Endothelial cell of umbilical vein (primary cell): Measurements from ENCODE around the gene MAS1L. TPM values are rescaled to one million over a fixed set of nuclear protein-coding genes. Genes with fewer than 3 reads are reported as not detected.

Source experiments
- BruUV-seq: library from RNA; stranded (reverse); fragments of 400-500 nt; replicated peaks from 2 replicates; lab custom pipeline; 2021; lab: Mats Ljungman, UMichigan
- CTCF ChIA-PET: fragments of 300-600, 350-600 bp; sonication (Branson Sonifier 250); formaldehyde crosslinking; loops from one replicate; lab custom pipeline; 2021; ENCODE audit warnings: antibody characterized with exemption, inconsistent platforms; lab: Charles Lee
- POLR2A ChIA-PET: fragments of 300-600, 350-600 bp; sonication (Branson Sonifier 250); formaldehyde crosslinking; loops from one replicate; lab custom pipeline; 2021; ENCODE audit warnings: antibody characterized with exemption, inconsistent platforms; lab: Charles Lee
- DNase-seq: peaks from one replicate; pipeline ENCODE4 v3.0.0-alpha.2; 2011; ENCODE audit warnings: low read depth, low spot score
- FAIRE-seq: peaks from 2 replicates; lab custom pipeline; 2011; peaks lifted over from hg19 to GRCh38; lab: Jason Lieb, UNC
- H2AFZ ChIP-seq: 2 replicates; pipeline ENCODE4 v1.6.0; 2012; ENCODE audit warnings: low read depth, low read length, control low read depth, inconsistent platforms
- H3K27ac ChIP-seq: 2 replicates; pipeline ENCODE4 v1.5.1; 2011; ENCODE audit warnings: low read depth, mild to moderate bottlenecking, control low read depth, low read length, moderate library complexity; ENCODE audit not compliant: insufficient read depth
- H3K27me3 ChIP-seq, 2 experiments: 2 replicates each; pipeline versions ENCODE4 v1.6.0 to v1.6.1; 2011; ENCODE audit warnings: low read length in 2 of 2, mixed read lengths in 1 of 2; ENCODE audit not compliant: control insufficient read depth in 2 of 2, insufficient read depth in 2 of 2
- H3K36me3 ChIP-seq, 2 experiments: 2 replicates in 1 of 2; 3 replicates in 1 of 2; pipeline ENCODE4 v1.5.1; 2011; ENCODE audit warnings: low read length in 2 of 2, mild to moderate bottlenecking in 1 of 2, moderate library complexity in 1 of 2; ENCODE audit not compliant: control insufficient read depth in 2 of 2, insufficient read depth in 2 of 2; ENCODE audit errors: extremely low read depth in 1 of 2
- H3K4me1 ChIP-seq: 3 replicates; pipeline ENCODE4 v1.5.1; 2011; ENCODE audit warnings: mild to moderate bottlenecking, low read length; ENCODE audit not compliant: control insufficient read depth, insufficient read depth; ENCODE audit errors: extremely low read depth
- H3K4me2 ChIP-seq: 2 replicates; pipeline ENCODE4 v1.6.1; 2011; ENCODE audit warnings: low read length, control low read depth, mixed read lengths; ENCODE audit not compliant: insufficient read depth
- H3K4me3 ChIP-seq, 3 experiments: fragments of 200-600 bp in 1 of 3; sonication (generic), shearing (Covaris generic) in 1 of 3; replicated peaks in 1 of 3; 2 replicates each; pipeline ENCODE4 v1.5.1; 2011 to 2016; ENCODE audit warnings: control low read depth in 3 of 3, low read length in 3 of 3, mild to moderate bottlenecking in 2 of 3, inconsistent platforms in 1 of 3, low read depth in 1 of 3, moderate library complexity in 1 of 3; ENCODE audit not compliant: insufficient read depth in 1 of 3
- H3K79me2 ChIP-seq: 2 replicates; pipeline ENCODE4 v1.6.0; 2012; ENCODE audit warnings: low read length, inconsistent platforms; ENCODE audit not compliant: control insufficient read depth, insufficient read depth
- H3K9ac ChIP-seq: replicated peaks from 2 replicates; pipeline ENCODE3; 2011; ENCODE audit warnings: low read length, control low read depth; ENCODE audit not compliant: insufficient read depth; ENCODE audit errors: extremely low read depth
- H3K9me1 ChIP-seq: replicated peaks from 3 replicates; pipeline ENCODE4 v1.6.0; 2011; ENCODE audit warnings: mild to moderate bottlenecking, low read length; ENCODE audit not compliant: control insufficient read depth, insufficient read depth; ENCODE audit errors: extremely low read depth
- H3K9me3 ChIP-seq: replicated peaks from 2 replicates; pipeline ENCODE4 v1.5.1; 2012; ENCODE audit warnings: low read length, inconsistent platforms; ENCODE audit not compliant: control insufficient read depth, insufficient read depth
- H4K20me1 ChIP-seq: replicated peaks from 2 replicates; pipeline ENCODE3; 2011; ENCODE audit warnings: mild to moderate bottlenecking, low read length; ENCODE audit not compliant: control insufficient read depth, insufficient read depth; ENCODE audit errors: extremely low read depth
- EZH2 ChIP-seq: IDR thresholded peaks from 2 replicates; pipeline ENCODE4 v1.6.1; 2012; ENCODE audit warnings: borderline replicate concordance, low read depth, mild to moderate bottlenecking, moderate library complexity, low read length, inconsistent platforms; ENCODE audit not compliant: severe bottlenecking
- FOS ChIP-seq: IDR thresholded peaks from 2 replicates; pipeline ENCODE4 v1.6.1; 2011; ENCODE audit warnings: mild to moderate bottlenecking, low read length, moderate library complexity, borderline replicate concordance; ENCODE audit not compliant: insufficient read depth
- GATA2 ChIP-seq: IDR thresholded peaks from 2 replicates; pipeline ENCODE4 v1.7.0; 2011; ENCODE audit warnings: low read depth, mild to moderate bottlenecking, moderate library complexity, mixed read lengths, low read length; ENCODE audit not compliant: insufficient read length, insufficient read depth
- JUN ChIP-seq: IDR thresholded peaks from 2 replicates; pipeline ENCODE4 v1.6.1; 2011; ENCODE audit warnings: borderline replicate concordance, low read depth; ENCODE audit not compliant: insufficient read length, insufficient read depth
- MYC ChIP-seq: IDR thresholded peaks from one replicate; pipeline ENCODE4 v1.6.1; 2011; ENCODE audit warnings: mild to moderate bottlenecking, low read depth, low read length
- POLR2A ChIP-seq: IDR thresholded peaks from 2 replicates; pipeline ENCODE4 v1.6.1; 2012; ENCODE audit warnings: low read depth, mild to moderate bottlenecking, control low read depth, low read length
- POLR2AphosphoS5 ChIP-seq: IDR thresholded peaks from 2 replicates; pipeline ENCODE4 v1.6.1; 2012; ENCODE audit warnings: low read depth, mild to moderate bottlenecking, control low read depth, low read length, moderate library complexity; ENCODE audit not compliant: insufficient read depth
- dilution Hi-C: fragments of 300-500 bp; cut with MboI; formaldehyde crosslinking; loops from one replicate; pipeline ENCODE4 v1.15.0; 2019; ENCODE audit warnings: low sequenced_read_pairs; ENCODE audit not compliant: extremely low pct_ligation_motif_present
- intact Hi-C: fragments of 100-400 bp; cut with micrococcal nuclease; formaldehyde crosslinking; loops from one replicate; pipeline ENCODE4 v1.10.0; 2022
- polyA plus RNA-seq, 4 experiments: library from polyadenylated mRNA; depleted of rRNA in 3 of 4; stranded (reverse) in 3 of 4; unstranded in 1 of 4; fragments of >200 nt; gene quantifications; 2 replicates each; pipeline versions ENCODE4 v1.2.1 to v1.2.3, GENCODE V29; 2011 to 2012; ENCODE audit warnings: missing spikeins in 1 of 4
- total RNA-seq: library from RNA; stranded (reverse); gene quantifications from 2 replicates; pipeline ENCODE4 v1.2.3, GENCODE V29; 2021
- TF ChIP-seq, protein P1 (sequence below), 2 donors: IDR thresholded peaks; 1 replicate in 1 of 2; 2 replicates in 1 of 2; pipeline ENCODE4 v1.5.1; 2011; ENCODE audit warnings: low read length in 2 of 2, mild to moderate bottlenecking in 2 of 2, moderate library complexity in 2 of 2, control low read depth in 1 of 2, inconsistent platforms in 1 of 2, low read depth in 1 of 2; ENCODE audit not compliant: insufficient read depth in 1 of 2; ENCODE audit errors: extremely low read depth in 1 of 2
- TF ChIP-seq, protein P2 (sequence below): IDR thresholded peaks from 2 replicates; pipeline ENCODE4 v1.6.1; 2011; ENCODE audit not compliant: insufficient read depth, insufficient read length

MAS1L gene
- total and polyA plus RNA-seq, 2 donors (not counting 3 experiments of a cell fraction or from before 2014, with no cell fraction given) = not detected

DNA sequence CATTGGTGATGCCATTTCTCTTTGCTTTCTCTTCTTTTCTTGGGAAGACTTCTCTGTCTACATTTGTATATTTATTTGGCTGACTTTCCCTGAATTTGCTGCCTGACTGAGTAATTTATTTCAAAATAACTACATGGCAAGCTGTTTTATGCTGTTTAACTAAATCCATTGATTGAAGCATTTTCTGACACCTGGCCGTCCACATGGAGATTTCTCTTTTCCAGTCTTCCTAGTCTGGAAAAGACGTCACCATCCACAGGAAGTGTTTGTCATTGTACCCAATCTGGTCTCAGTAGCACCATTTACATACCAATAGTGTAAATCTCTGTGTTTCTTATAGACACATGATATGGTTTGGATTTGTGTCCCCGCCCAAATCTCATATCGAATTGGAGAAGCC lies 9.2 kb upstream of the MAS1L start:
- Histone ChIP-seq H4K20me1 (no peaks in the 10 kb centered on the region), H3K9me3 (no peaks in the 10 kb centered on the region), H3K27me3 (no peaks in the 10 kb centered on the region), H3K4me3 (no peak overlapping the region), H3K9ac (no peak overlapping the region), H3K4me1 (no peaks in the 10 kb centered on the region), H3K36me3 (no peaks in the 10 kb centered on the region), H3K9me1 (no peaks in the 10 kb centered on the region), H3K79me2 (no peaks in the 10 kb centered on the region), H2AFZ (no peak overlapping the region), H3K27ac (no peak overlapping the region), H3K4me2 (no peak overlapping the region)
- dilution Hi-C loops = no loop called here
- no TSS peak for BruUV-seq
- POLR2A ChIA-PET = no interaction called here
- CTCF ChIA-PET = no interaction called here
- TF ChIP-seq POLR2A (no peak), POLR2AphosphoS5 (no peak), JUN (no peak), MYC (no peak), FOS (no peak), GATA2 (no peak)
- TF ChIP-seq, protein P1, sequence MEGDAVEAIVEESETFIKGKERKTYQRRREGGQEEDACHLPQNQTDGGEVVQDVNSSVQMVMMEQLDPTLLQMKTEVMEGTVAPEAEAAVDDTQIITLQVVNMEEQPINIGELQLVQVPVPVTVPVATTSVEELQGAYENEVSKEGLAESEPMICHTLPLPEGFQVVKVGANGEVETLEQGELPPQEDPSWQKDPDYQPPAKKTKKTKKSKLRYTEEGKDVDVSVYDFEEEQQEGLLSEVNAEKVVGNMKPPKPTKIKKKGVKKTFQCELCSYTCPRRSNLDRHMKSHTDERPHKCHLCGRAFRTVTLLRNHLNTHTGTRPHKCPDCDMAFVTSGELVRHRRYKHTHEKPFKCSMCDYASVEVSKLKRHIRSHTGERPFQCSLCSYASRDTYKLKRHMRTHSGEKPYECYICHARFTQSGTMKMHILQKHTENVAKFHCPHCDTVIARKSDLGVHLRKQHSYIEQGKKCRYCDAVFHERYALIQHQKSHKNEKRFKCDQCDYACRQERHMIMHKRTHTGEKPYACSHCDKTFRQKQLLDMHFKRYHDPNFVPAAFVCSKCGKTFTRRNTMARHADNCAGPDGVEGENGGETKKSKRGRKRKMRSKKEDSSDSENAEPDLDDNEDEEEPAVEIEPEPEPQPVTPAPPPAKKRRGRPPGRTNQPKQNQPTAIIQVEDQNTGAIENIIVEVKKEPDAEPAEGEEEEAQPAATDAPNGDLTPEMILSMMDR (IDR thresholded peaks at IDR 0.05; ENCODE audit: extremely low read depth in 1 of 2, insufficient read depth in 1 of 2, low read depth in 1 of 2, low read length in 2 of 2) = no peak
- FAIRE-seq = no peak
- intact Hi-C loops = no loop called here
- no peak for DNase-seq

DNA sequence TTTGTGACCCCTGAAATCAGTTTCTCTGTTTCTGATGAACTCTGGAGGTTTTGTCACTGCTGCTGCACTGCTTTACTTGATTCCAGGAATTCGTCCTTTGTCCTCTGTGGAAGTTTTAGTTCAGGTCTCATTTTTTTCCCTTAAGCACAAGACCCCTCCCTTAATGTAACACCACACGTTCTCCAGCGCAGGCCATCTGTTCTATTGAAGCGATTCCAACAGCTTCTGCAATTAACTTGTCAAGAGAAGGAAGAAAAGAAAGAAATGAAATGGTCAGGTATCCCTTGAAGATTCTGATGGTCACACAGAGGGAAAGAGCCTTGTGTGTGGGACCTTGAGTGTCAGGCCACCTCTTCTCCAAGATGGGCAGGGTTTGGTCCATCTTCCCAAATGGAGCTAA lies 7.8 kb upstream of the MAS1L start:
- H3K9me3 ChIP-seq = no peaks in the 10 kb centered on the region
- dilution Hi-C loops (no loop called here), intact Hi-C loops (no loop called here)
- no peaks in the 10 kb centered on the region for H3K79me2 ChIP-seq
- DNase-seq = no peak
- no peak overlapping the region for H3K9ac ChIP-seq
- ChIA-PET POLR2A (no interaction called here), CTCF (no interaction called here)
- no peaks in the 10 kb centered on the region for H3K36me3 ChIP-seq
- no peak overlapping the region for H3K4me3 ChIP-seq
- TF ChIP-seq, protein P1 (IDR thresholded peaks at IDR 0.05; ENCODE audit: extremely low read depth in 1 of 2, insufficient read depth in 1 of 2, low read depth in 1 of 2, low read length in 2 of 2) = no peak
- TF ChIP-seq POLR2A = no peak
- TF ChIP-seq MYC = no peak
- no peak for TF ChIP-seq FOS
- TF ChIP-seq, protein P2, sequence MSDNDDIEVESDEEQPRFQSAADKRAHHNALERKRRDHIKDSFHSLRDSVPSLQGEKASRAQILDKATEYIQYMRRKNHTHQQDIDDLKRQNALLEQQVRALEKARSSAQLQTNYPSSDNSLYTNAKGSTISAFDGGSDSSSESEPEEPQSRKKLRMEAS = no peak
- no peak for TF ChIP-seq JUN
- no peak for TF ChIP-seq EZH2
- no peaks in the 10 kb centered on the region for H4K20me1 ChIP-seq
- H3K4me1 ChIP-seq = no peaks in the 10 kb centered on the region
- FAIRE-seq = no peak
- no peak overlapping the region for H3K27ac ChIP-seq
- no peaks in the 10 kb centered on the region for H3K9me1 ChIP-seq
- H2AFZ ChIP-seq = no peak overlapping the region
- H3K27me3 ChIP-seq = no peaks in the 10 kb centered on the region
- no TSS peak for BruUV-seq
- H3K4me2 ChIP-seq = no peak overlapping the region
